HG03565 (cell line): ENCODE measurements around the gene PPAN.

Experiments used
- ATAC-seq: cut with Tn5 transposase; IDR thresholded peaks from one replicate; pipeline ENCODE4 v1.9.1; 2021; ENCODE audit warnings: mild to moderate bottlenecking, moderate library complexity; ENCODE audit not compliant: unreplicated experiment

PPAN gene

GRCh38 chr19:10138879-10139795 lies 33.0 kb downstream of the PPAN start:
- ATAC-seq = no peak

- no peak for ATAC-seq
Measured at GRCh38 chr19:10139952-10140351, 33.8 kb downstream of the PPAN start.

DNA sequence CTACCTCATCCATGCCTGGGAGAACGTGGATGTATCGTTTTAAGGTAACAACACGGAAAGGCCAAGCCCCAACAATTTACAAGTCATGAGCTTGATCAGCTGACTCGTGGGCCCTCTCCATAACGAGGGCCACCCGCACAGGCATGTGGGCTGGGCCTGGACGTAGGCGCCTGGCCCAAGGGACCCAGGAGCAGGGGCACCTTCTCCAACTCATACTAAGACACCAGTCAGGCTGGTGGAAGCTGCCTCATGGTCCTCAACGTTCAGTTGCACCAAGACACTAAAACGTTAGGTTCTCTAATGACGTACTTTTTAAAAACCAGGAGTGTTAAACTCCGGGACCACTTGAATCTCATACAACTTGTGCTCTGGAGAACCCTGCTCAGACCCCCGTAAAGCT lies 35.3 kb downstream of the PPAN start:
- ATAC-seq = no peak

GRCh38 chr19:10141973-10142372 lies 35.8 kb downstream of the PPAN start:
- no peak for ATAC-seq

GRCh38 chr19:10142701-10143375 lies 36.7 kb downstream of the PPAN start:
- no peak for ATAC-seq

DNA sequence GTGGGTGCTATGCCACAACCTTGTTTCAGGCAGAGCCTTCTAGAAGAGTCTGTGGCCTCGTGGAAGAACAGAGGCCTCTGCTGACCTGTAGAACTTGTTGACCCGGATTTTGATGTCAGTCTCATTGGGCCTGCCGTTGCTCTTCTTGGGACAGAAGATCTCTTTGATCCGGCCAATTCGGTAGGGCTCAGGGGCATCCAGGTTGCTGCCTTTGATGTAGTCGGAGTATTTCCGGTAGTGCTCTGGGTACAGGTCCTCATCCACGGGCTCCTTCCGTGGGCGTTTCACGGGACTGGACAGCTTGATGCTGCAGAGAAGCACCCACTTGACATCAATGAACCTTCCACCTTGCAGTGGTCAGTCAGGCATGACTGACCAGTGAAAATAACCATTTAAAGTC lies 37.5 kb downstream of the PPAN start:
- ATAC-seq = no peak

DNA sequence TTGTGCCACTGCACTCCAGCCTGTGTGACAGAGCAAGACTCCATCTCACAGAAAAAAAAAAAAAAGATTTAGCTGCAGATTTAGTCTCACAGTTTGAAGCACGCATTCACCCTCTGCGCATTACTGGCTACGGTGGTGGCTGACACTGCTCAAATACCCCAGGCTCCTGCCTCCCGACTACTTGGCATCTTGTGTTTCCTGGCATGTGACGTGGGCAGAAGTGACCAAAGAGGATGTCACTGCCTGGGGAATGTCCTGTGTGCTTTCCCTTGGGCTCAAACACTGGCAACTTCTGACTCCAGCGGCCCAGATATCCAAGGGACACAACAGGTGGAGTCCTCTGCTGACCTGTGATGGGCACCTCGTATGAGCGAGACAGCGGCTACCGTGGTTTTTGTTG lies 38.2 kb downstream of the PPAN start:
- no peak for ATAC-seq

DNA sequence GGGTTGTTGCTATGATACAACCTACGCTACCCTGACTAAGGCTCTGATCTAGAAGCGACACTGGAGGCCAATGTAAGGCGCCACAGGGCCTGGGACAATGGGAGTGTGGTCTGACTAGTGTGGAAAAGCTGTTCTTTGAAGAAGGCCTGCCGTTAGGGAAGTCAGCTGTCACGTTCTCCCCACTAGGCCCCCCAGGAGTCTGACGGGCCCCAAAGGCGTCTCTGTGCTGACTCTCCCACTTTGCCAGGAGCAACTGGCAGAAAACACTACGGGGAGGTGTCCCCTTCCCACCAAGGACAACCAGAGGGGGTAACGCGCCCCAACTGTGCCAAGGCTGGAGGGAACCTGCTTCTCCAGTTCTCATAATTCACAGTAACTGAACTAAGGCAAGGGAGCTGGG lies 38.9 kb downstream of the PPAN start:
- no peak for ATAC-seq

DNA sequence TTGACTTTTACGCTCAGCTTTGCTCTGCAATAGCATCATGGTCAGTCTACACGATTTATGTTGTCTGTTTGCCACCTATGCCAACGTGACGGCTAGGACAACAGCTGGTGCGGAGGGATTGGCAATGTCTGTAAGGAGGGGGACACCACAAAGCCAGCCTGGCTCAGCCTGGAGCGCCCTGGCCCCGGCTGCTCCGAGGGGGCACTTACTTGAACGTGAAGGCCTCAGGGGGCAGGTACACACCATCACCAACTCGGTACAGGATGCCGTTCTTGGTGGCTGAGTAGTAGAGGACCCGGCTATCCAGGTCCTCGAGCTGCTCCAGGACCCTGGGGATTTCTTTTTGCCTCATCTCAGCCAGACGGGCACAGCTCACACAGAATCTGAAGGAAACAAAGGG lies 40.0 kb downstream of the PPAN start:
- no peak for ATAC-seq

- ATAC-seq = no peak
Measured at GRCh38 chr19:10149427-10149826, 43.3 kb downstream of the PPAN start.

GRCh38 chr19:10151521-10151920 lies 45.4 kb downstream of the PPAN start:
- no peak for ATAC-seq

GRCh38 chr19:10152100-10152499 lies 45.9 kb downstream of the PPAN start:
- no peak for ATAC-seq

DNA sequence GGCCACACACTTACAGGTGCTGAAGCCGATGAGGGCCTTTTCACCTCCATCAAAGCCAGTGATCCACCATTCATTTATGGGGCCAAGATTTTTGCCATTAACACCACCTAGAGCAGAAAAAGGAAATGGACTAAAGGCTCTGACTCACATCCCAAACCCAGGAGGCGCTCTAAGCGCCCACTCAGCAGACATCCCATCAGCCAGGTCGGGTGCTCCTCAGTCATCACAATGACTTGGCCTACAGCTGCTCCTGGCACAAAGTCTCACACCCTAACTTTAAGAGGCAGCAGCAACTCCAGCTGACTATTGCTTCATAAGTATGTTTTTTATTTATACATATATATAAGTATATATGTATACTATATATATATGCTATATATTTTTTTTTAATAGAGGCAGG lies 49.7 kb downstream of the PPAN start:
- no peak for ATAC-seq

DNA sequence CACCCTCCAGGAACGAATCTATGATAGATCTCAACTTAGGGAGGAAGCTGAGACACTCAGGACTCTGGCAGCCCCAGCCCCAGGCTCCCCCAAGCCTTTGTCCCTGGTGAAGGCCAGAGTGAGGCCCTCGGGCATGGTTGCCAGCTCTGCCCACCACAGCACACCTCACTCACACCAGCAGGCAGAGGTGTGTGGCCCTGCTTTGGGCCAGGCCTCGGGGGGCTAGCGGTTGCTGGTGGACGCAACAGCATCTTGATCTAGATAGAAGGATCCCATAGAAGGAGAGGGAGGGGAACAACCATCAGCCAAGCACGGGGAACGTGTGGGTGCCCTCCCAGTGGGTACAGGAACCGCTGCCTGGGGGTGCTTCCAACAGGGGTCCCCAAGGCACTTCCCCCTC lies 51.9 kb downstream of the PPAN start:
- no peak for ATAC-seq

DNA sequence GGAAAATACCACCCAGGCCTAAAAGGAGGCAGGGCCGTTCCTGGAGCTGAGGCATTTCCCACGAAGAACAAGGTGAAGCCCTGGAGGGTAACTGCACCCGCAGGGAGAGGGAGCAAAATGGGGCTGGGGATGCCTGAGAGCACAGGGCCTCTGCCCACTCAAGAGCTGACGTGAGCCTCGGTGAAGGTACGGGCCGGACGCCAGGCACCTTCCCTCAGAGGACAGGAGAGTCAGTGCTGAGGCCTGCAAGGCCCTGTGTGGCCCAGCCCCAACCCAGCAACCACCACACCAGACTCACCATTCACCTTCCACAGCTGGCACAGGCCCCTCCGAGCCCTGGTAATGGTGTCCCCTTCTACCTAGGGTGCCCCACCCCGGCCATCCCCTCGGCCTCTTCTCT lies 52.3 kb downstream of the PPAN start:
- no peak for ATAC-seq

GRCh38 chr19:10159610-10160009 lies 53.4 kb downstream of the PPAN start:
- no peak for ATAC-seq
